ENCODE results near the gene SKA1. TPM values are rescaled to one million over a fixed set of nuclear protein-coding genes. Genes with fewer than 3 reads are reported as not detected.

Gene SKA1
- total and polyA plus RNA-seq, 2 of the 4 experiments (the other 2 are of a cell fraction), result 5.8 to 5.9 TPM

GRCh38 chr18:50441501-50441900 lies 66.7 kb downstream of the SKA1 start:
- ChIA-PET POLR2A (ENCODE audit: unreplicated experiment) (no interaction called here), CTCF (no interaction called here)
- Histone ChIP-seq H3K27me3 (ENCODE audit: control insufficient read depth, insufficient read depth, low read length) (no peaks in the 10 kb centered on the region), H2AFZ (replicated peaks; ENCODE audit: low read length, poor library complexity) (no peak overlapping the region), H3K23ac (ENCODE audit: low read depth, low read length) (no peak overlapping the region), H3K18ac (ENCODE audit: low read depth, low read length) (no peak overlapping the region), H3K9ac (ENCODE audit: low read depth, low read length) (no peak overlapping the region), H4K8ac (ENCODE audit: low read depth in 2 of 2, low read length in 2 of 2) (no peak overlapping the region), H3K56ac (ENCODE audit: extremely low read depth, insufficient read depth, low read length) (no peak overlapping the region), H3K4me1 (ENCODE audit: control insufficient read depth, insufficient read depth, low read length) (no peaks in the 10 kb centered on the region), H3K36me3 (ENCODE audit: control insufficient read depth, insufficient read depth, low read length) (no peaks in the 10 kb centered on the region), H2AK9ac (replicated peaks; ENCODE audit: low read depth, low read length, poor library complexity) (no peak overlapping the region), H4K91ac (ENCODE audit: insufficient read depth, low read depth, low read length) (no peak overlapping the region), H4K20me1 (ENCODE audit: insufficient read depth, low read length) (no peaks in the 10 kb centered on the region), H3K4me2 (ENCODE audit: low read depth, low read length) (no peak overlapping the region), H2BK120ac (ENCODE audit: low read depth, low read length) (no peak overlapping the region), H3K9me3 (ENCODE audit: control insufficient read depth, insufficient read depth, low read length) (no peaks in the 10 kb centered on the region), H2BK5ac (ENCODE audit: low read depth, low read length, poor library complexity, severe bottlenecking) (no peak overlapping the region), H3K27ac (ENCODE audit: insufficient read depth, low read length) (no peak overlapping the region), H2BK20ac (ENCODE audit: low read depth, low read length) (no peak overlapping the region), H2AK5ac (ENCODE audit: low read depth, low read length) (no peak overlapping the region), H3K79me1 (ENCODE audit: low read depth in 1 of 2, low read length in 2 of 2) (no peaks in the 10 kb centered on the region), H4K5ac (ENCODE audit: low read depth, low read length) (no peak overlapping the region), H2BK15ac (ENCODE audit: low read depth, low read length) (no peak overlapping the region), H3K9me1 (ENCODE audit: insufficient read depth, low read length) (no peaks in the 10 kb centered on the region), H3K4me3 (ENCODE audit: insufficient read depth, low read depth, low read length) (no peak overlapping the region), H3K4ac (ENCODE audit: low read depth, low read length) (no peak overlapping the region), H3K14ac (replicated peaks; ENCODE audit: low read depth, low read length) (no peak overlapping the region)
- DNase-seq, result no peak
- TF ChIP-seq RCOR1 (IDR thresholded peaks at IDR 0.05; ENCODE audit: insufficient replicate concordance, low read length), result no peak
- TF ChIP-seq MAZ (IDR thresholded peaks at IDR 0.05; ENCODE audit: borderline replicate concordance, low read depth, low read length), result no peak
- TF ChIP-seq USF2 (IDR thresholded peaks at IDR 0.05; ENCODE audit: low read depth, low read length), result no peak
- no peak for TF ChIP-seq CTCF (conservative IDR thresholded peaks at IDR 0.05; ENCODE audit: low read depth, low read length)
- TF ChIP-seq CHD1 (IDR thresholded peaks at IDR 0.05; ENCODE audit: low read depth, low read length), result no peak
- no peak for TF ChIP-seq FOS (IDR thresholded peaks at IDR 0.05; ENCODE audit: low read depth, low read length)
- intact Hi-C loops (cut with micrococcal nuclease), result no loop called here
- BruUV-seq (replicated peaks), result no TSS peak
- in situ Hi-C loops (cut with MboI; ENCODE audit: low sequenced_read_pairs), result no loop called here
- dilution Hi-C loops (cut with HindIII; ENCODE audit: low sequenced_read_pairs, unreplicated experiment), result no loop called here
- WGBS, 2 experiments (ENCODE audit: extremely low coverage in 2 of 2, insufficient read length in 1 of 2), result no CpG with 5 or more reads among the region's 1 CpG
- no peak for ATAC-seq (ENCODE audit: low read depth)

Other genes starting within 250 kb of the SKA1 start
- gene MYO5B, start 179.9 kb upstream of the SKA1 start, total RNA-seq (2012; rRNA removed), result 0.54 and 0.56 TPM in 2 replicates
- gene MYO5B, start 179.9 kb upstream of the SKA1 start, polyA plus RNA-seq (2012; rRNA removed), result 0.23 and 0.24 TPM in 2 replicates
- gene CFAP53, start 108.6 kb upstream of the SKA1 start, total RNA-seq (2012; rRNA removed), result under 0.01 TPM in 2 replicates
- gene CFAP53, start 108.6 kb upstream of the SKA1 start, polyA plus RNA-seq (2012; rRNA removed), result 0.12 and 0.22 TPM in 2 replicates
- gene MBD1, start 93.5 kb upstream of the SKA1 start, total RNA-seq (2012; rRNA removed), result 31.7 TPM in 2 replicates
- gene MBD1, start 93.5 kb upstream of the SKA1 start, polyA plus RNA-seq (2012; rRNA removed), result 56.5 and 61.3 TPM in 2 replicates
- 24.0 and 29.4 TPM in 2 replicates for gene CXXC1, start 87.4 kb upstream of the SKA1 start, total RNA-seq (2012; rRNA removed)
- 66.2 and 81.6 TPM in 2 replicates for gene CXXC1, start 87.4 kb upstream of the SKA1 start, polyA plus RNA-seq (2012; rRNA removed)
- gene MAPK4, start 185.0 kb downstream of the SKA1 start, total RNA-seq (2012; rRNA removed), result not detected in 2 replicates
- gene MAPK4, start 185.0 kb downstream of the SKA1 start, polyA plus RNA-seq (2012; rRNA removed), result not detected in 2 replicates

All from IMR-90 (cell line).